GM20431 (cell line): ENCODE data around the gene JAKMIP1.

ENCODE experiments used
- in situ Hi-C: fragments of 300-500 bp; cut with MseI, MboI; formaldehyde crosslinking; loops from one replicate; pipeline ENCODE4 v1.15.0; 2020; ENCODE audit warnings: low sequenced_read_pairs; ENCODE audit not compliant: unreplicated experiment

Gene JAKMIP1

GRCh38 chr4:6123976-6124375, 76.4 kb downstream of the JAKMIP1 start:
- in situ Hi-C loops, result no loop called here

- in situ Hi-C loops, result no loop called here
These were observed 76.8 kb downstream of the JAKMIP1 start for GRCh38 chr4:6123541-6123940.

- in situ Hi-C loops, result no loop called here
These were observed 77.2 kb downstream of the JAKMIP1 start for GRCh38 chr4:6123116-6123515.

- in situ Hi-C loops, result no loop called here
These were observed 77.9 kb downstream of the JAKMIP1 start for GRCh38 chr4:6122496-6122895.

GRCh38 chr4:6121941-6122340, 78.4 kb downstream of the JAKMIP1 start:
- in situ Hi-C loops, result no loop called here

- in situ Hi-C loops, result no loop called here
These were observed 79.0 kb downstream of the JAKMIP1 start for GRCh38 chr4:6121276-6121850.

- in situ Hi-C loops, result no loop called here
These were observed 80.0 kb downstream of the JAKMIP1 start for GRCh38 chr4:6120361-6120760.

- in situ Hi-C loops, result no loop called here
These were observed 80.8 kb downstream of the JAKMIP1 start for GRCh38 chr4:6119507-6120020.

GRCh38 chr4:6118201-6118600, 82.1 kb downstream of the JAKMIP1 start:
- in situ Hi-C loops, result no loop called here

GRCh38 chr4:6116696-6117285, 83.6 kb downstream of the JAKMIP1 start:
- in situ Hi-C loops, result no loop called here

GRCh38 chr4:6115746-6116586, 84.4 kb downstream of the JAKMIP1 start:
- in situ Hi-C loops, result no loop called here

GRCh38 chr4:6115342-6115741, 85.0 kb downstream of the JAKMIP1 start:
- in situ Hi-C loops, result no loop called here

GRCh38 chr4:6114601-6115000, 85.7 kb downstream of the JAKMIP1 start:
- in situ Hi-C loops, result no loop called here

GRCh38 chr4:6114181-6114580, 86.2 kb downstream of the JAKMIP1 start:
- in situ Hi-C loops, result no loop called here

GRCh38 chr4:6113641-6114040, 86.7 kb downstream of the JAKMIP1 start:
- in situ Hi-C loops, result no loop called here

- in situ Hi-C loops, result no loop called here
These were observed 87.6 kb downstream of the JAKMIP1 start for GRCh38 chr4:6112606-6113290.

GRCh38 chr4:6111354-6111960, 88.9 kb downstream of the JAKMIP1 start:
- in situ Hi-C loops, result no loop called here

GRCh38 chr4:6110681-6111353, 89.5 kb downstream of the JAKMIP1 start:
- in situ Hi-C loops, result no loop called here

- in situ Hi-C loops, result no loop called here
These were observed 90.3 kb downstream of the JAKMIP1 start for GRCh38 chr4:6109842-6110560.
